ENCODE measurements around the gene CMYA5. TPM values are rescaled to one million over a fixed set of nuclear protein-coding genes. Genes with fewer than 3 reads are reported as not detected.
A peak's percentile ranks its signal among the peaks of the same experiment; 100 is the strongest.

The CMYA5 gene
- total and polyA plus RNA-seq, 2 of the 4 experiments (the other 2 are of a cell fraction) = 0.39 to 0.90 TPM

GRCh38 chr5:79689541-79690466 lies at the start of gene CMYA5 (continued):
- no peak for TF ChIP-seq MAZ (IDR thresholded peaks at IDR 0.05; ENCODE audit: borderline replicate concordance, low read depth, low read length)

DNA sequence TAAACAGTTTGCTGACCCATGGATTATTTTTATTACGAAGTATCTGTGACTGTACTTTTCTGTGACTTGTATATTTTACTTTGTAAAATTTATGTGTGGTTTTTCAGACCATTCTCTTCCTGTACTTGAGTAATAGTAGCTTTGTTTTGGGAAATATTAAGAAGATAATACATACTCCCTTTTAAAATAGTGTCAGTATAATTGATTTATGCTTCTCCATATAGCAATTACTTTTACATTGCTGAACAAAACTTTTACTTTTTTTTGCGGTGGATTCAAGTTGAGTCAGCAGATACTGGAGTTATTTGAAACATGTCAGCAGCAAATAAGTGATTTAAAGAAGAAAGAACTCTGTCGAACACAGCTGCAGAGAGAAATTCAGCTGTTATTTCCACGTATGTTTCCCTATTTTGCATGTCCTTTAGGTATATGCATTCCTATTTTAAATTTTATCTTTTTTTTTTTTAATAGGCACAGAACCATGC lies 49.0 kb upstream of the CMYA5 start:
- Histone ChIP-seq H3K4me3 (ENCODE audit: insufficient read depth, low read depth, low read length) (no peak overlapping the region), H2BK5ac (ENCODE audit: low read depth, low read length, poor library complexity, severe bottlenecking) (no peak overlapping the region), H3K36me3 (ENCODE audit: control insufficient read depth, insufficient read depth, low read length) (peaks cover 8% of the 10 kb centered on the region), H2AFZ (replicated peaks; ENCODE audit: low read length, poor library complexity) (no peak overlapping the region), H4K8ac (ENCODE audit: low read depth in 2 of 2, low read length in 2 of 2) (no peak overlapping the region), H3K4ac (ENCODE audit: low read depth, low read length) (no peak overlapping the region), H3K14ac (replicated peaks; ENCODE audit: low read depth, low read length) (no peak overlapping the region), H3K9me1 (ENCODE audit: insufficient read depth, low read length) (no peaks in the 10 kb centered on the region), H2BK20ac (ENCODE audit: low read depth, low read length) (no peak overlapping the region), H3K27ac (ENCODE audit: insufficient read depth, low read length) (no peak overlapping the region), H3K4me2 (ENCODE audit: low read depth, low read length) (no peak overlapping the region), H3K9ac (ENCODE audit: low read depth, low read length) (no peak overlapping the region), H2BK120ac (ENCODE audit: low read depth, low read length) (no peak overlapping the region), H2AK9ac (replicated peaks; ENCODE audit: low read depth, low read length, poor library complexity) (no peak overlapping the region), H4K20me1 (ENCODE audit: insufficient read depth, low read length) (peaks cover 12% of the 10 kb centered on the region; the same call in 1 of the 2 replicates), H2BK15ac (ENCODE audit: low read depth, low read length) (no peak overlapping the region), H4K5ac (ENCODE audit: low read depth, low read length) (no peak overlapping the region), H3K79me1 (ENCODE audit: low read depth in 1 of 2, low read length in 2 of 2) (peaks cover 9 to 34% of the 10 kb centered on the region in 2 experiments), H3K4me1 (ENCODE audit: control insufficient read depth, insufficient read depth, low read length) (peaks cover 5% of the 10 kb centered on the region; the same call in 1 of the 2 replicates), H3K9me3 (ENCODE audit: control insufficient read depth, insufficient read depth, low read length) (no peaks in the 10 kb centered on the region), H3K56ac (ENCODE audit: extremely low read depth, insufficient read depth, low read length) (no peak overlapping the region), H3K23ac (ENCODE audit: low read depth, low read length) (no peak overlapping the region), H3K18ac (ENCODE audit: low read depth, low read length) (no peak overlapping the region), H3K27me3 (ENCODE audit: control insufficient read depth, insufficient read depth, low read length) (no peaks in the 10 kb centered on the region), H2AK5ac (ENCODE audit: low read depth, low read length) (no peak overlapping the region), H4K91ac (ENCODE audit: insufficient read depth, low read depth, low read length) (no peak overlapping the region)
- no TSS peak for BruUV-seq (replicated peaks)
- peak; percentile 38 for ATAC-seq (ENCODE audit: low read depth)
- WGBS, 2 experiments (ENCODE audit: extremely low coverage in 2 of 2, insufficient read length in 1 of 2) = no CpG with 5 or more reads among the region's 4 CpGs
- POLR2A ChIA-PET (ENCODE audit: unreplicated experiment) = no interaction called here
- dilution Hi-C loops (cut with HindIII; ENCODE audit: low sequenced_read_pairs, unreplicated experiment) = no loop called here
- TF ChIP-seq BHLHE40 (IDR thresholded peaks at IDR 0.05; ENCODE audit: low read depth, low read length) (no peak), MAFK (IDR thresholded peaks at IDR 0.05; ENCODE audit: low read depth, low read length) (peak; percentile 74), CEBPB (IDR thresholded peaks at IDR 0.05; ENCODE audit: low read depth, low read length) (0 out of 2 replicates have a peak, but pooled peaks have one; percentile 3)
- intact Hi-C loops (cut with micrococcal nuclease) = no loop called here
- CTCF ChIA-PET = no interaction called here
- in situ Hi-C loops (cut with MboI; ENCODE audit: low sequenced_read_pairs) = no loop called here
- DNase-seq = peak; percentile 19
